GM10248 (cell line): Measurements from ENCODE around the gene PHLPP1.
"Not testable (repeated sequence)": the region's sequence is repeated elsewhere in the genome, so short reads cannot be mapped to it uniquely, and the experiment has no call there.

Experiments
- CTCF ChIA-PET: fragments of 300-600 bp; sonication (Branson Sonifier 250); formaldehyde crosslinking; extraction: SDS; loops from one replicate; lab custom pipeline; 2021; ENCODE audit warnings: antibody characterized with exemption; lab: Yijun Ruan, JAX
- POLR2A ChIA-PET: fragments of 350-650 bp; sonication (Branson Sonifier 250); formaldehyde crosslinking; extraction: SDS; loops from one replicate; lab custom pipeline; 2020; ENCODE audit warnings: antibody characterized with exemption; lab: Yijun Ruan, JAX
- DNase-seq: peaks from one replicate; pipeline ENCODE4 v3.0.0; 2012; ENCODE audit errors: extremely low spot score
- TF ChIP-seq, protein P1 (sequence below): IDR thresholded peaks from 2 replicates; pipeline ENCODE4 v1.5.1; 2012; ENCODE audit warnings: mild to moderate bottlenecking, low read depth; ENCODE audit errors: extremely low read depth, missing control alignments, control extremely low read depth

Gene PHLPP1

DNA sequence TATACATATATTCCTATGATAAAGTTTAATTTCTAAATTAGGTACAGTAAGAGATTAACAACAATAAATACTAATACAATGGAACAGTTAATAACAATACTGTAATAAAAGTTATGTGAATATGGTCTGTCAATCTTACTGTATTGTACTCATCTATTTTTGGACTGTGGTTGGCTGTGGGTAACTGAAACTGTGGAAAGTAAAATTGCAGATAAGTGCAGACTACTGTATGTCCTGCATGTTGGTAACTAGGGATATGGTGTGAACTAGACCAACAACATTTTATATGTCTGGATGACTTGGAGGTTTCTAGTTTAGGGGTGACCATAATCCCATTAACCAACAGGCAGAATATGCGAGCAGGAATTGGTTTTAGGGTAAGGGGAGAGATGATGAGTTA, 23.3 kb downstream of the PHLPP1 start:
- TF ChIP-seq, protein P1, sequence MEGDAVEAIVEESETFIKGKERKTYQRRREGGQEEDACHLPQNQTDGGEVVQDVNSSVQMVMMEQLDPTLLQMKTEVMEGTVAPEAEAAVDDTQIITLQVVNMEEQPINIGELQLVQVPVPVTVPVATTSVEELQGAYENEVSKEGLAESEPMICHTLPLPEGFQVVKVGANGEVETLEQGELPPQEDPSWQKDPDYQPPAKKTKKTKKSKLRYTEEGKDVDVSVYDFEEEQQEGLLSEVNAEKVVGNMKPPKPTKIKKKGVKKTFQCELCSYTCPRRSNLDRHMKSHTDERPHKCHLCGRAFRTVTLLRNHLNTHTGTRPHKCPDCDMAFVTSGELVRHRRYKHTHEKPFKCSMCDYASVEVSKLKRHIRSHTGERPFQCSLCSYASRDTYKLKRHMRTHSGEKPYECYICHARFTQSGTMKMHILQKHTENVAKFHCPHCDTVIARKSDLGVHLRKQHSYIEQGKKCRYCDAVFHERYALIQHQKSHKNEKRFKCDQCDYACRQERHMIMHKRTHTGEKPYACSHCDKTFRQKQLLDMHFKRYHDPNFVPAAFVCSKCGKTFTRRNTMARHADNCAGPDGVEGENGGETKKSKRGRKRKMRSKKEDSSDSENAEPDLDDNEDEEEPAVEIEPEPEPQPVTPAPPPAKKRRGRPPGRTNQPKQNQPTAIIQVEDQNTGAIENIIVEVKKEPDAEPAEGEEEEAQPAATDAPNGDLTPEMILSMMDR, result no peak
- POLR2A ChIA-PET, result no interaction called here
- DNase-seq, result no peak
- CTCF ChIA-PET, result no interaction called here

DNA sequence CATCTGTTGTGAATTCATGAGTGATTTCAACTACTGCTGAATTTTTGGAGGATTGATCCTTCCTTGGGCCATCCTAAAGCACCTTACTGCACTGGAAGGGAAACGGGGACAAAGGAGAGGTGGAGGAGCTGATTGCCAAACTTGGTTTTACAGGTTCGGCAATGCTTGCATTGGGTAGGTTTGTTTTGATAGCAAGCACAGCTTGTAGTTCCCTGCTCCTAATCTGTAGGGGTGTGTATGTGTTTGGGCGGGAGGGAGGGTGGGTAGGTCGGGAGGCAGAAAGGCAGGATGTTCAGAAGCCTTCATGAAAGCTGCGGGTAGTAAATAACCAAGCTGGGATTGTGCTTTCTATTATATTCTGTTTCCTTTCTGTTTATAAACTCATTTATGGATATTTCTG, 24.6 kb downstream of the PHLPP1 start:
- TF ChIP-seq, protein P1, result no peak
- DNase-seq, result no peak
- ChIA-PET CTCF (interaction anchor here (1.3 kb wide), 2 partner anchors 11 to 12 kb away, joined by 3 to 4 read pairs; no protein-coding TSS in a partner anchor), POLR2A (no interaction called here)

DNA sequence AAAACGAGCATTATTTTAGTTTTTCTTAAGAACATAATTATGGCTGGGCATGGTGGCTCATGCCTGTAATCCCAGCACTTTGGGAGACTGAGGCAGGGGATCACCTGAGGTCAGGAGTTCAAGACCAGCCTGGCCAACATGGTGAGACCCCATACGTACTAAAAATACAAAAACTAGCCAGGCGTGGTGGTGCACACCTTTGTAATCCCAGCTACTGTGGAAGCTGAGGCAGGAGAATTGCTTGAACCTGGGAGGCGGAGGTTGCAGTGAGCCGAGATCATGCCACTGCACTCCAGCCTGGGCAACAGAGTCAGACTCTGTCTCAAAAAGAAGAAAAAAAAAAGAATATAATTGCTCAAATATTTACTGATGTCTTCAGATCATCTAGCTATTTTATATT, 25.3 kb downstream of the PHLPP1 start:
- CTCF ChIA-PET, result interaction anchor here (1.3 kb wide), 2 partner anchors 10 to 12 kb away, joined by 3 to 4 read pairs; no protein-coding TSS in a partner anchor
- POLR2A ChIA-PET, DNase-seq: not testable (repeated sequence)

DNA sequence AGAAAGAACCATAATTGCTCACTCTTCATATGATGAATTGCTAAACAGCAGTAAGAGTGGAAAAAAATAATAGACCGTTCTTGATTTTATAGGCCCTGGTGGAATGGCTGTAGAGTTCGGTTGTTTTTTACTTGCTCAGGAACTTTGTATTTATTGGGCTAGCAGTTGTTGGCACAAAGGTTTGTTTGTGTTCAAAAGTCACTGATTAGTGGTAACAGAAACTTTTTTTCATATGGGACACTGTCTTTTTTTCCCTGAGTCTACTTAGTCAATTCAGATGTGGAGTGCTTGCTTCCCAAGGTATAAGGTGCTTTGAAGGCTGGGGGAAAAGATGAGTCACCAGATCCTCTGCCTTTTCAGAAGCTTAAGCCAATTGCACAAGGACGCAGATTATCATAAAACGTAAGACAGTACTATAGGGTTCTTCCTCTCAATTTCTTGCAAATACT, 25.8 kb downstream of the PHLPP1 start:
- no peak for DNase-seq
- TF ChIP-seq, protein P1, result no peak
- POLR2A ChIA-PET, result no interaction called here
- CTCF ChIA-PET, result interaction anchor here (1.3 to 1.4 kb wide), 2 partner anchors 11 to 16 kb away, joined by 3 read pairs; no protein-coding TSS in a partner anchor

DNA sequence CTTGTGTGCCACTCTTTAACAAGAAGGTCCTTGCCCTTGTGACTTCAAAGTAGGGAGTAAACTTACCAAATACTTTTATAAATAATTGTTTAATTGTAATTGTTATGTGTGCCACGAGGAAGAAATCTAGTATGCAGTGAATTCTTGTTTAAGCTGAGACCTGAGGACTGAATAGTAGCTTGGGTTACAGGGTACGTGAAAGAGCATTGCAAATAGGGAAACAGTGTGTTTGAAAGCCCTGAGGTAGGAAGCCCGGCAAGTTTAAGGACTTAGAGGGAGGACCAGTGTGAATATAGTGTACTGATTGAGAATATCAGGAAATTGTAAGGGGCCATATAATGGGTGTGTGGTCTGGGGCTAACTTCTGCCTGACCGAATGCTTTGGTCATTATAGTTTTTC, 26.2 kb downstream of the PHLPP1 start:
- ChIA-PET CTCF (interaction anchor here (1.4 kb wide), 1 partner anchor 16 kb away, joined by 3 read pairs; no protein-coding TSS in a partner anchor), POLR2A (no interaction called here)
- TF ChIP-seq, protein P1, result no peak

DNA sequence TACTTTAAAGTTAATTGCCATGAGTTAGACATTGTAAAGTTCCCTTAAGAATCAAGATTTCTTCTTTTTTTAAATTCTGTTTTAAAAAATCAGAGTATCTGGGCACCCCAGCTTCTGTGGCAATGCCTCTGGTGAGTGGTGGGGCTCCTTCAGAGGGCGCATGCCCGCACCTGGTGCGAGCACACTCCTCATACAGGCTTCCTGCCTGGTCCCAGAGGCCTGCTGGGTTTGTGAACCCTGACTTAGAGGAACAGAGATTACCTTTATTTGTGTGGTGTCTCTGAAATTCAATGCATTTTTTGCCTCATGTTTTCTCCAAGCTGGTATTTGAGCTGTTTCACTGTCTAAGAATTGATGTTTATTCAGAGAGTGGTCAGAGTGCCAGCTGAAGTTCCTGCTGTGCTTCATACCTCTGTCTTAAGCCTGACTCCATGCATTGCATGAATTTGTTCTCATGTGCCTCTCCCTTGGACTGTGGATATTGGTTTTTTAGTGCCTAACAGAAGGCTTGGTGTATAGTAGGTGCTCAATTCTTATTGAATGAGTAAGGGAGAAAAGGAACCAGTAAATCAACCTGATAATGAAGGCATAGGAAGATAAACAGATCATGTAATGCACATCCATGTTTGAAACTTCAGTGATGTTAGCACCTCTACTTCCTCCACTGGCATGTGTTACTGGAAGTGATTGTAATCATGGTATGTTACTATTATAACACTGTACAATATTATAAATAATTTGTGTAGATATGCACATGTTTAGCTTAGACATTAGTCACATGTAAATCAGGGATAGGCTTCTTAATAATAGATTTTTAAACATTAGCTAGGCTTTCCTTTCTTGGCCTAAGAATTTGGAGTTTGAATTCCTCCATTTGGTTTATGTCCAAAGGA, 29.0 kb downstream of the PHLPP1 start:
- ChIA-PET CTCF (interaction anchor here (0.8 to 1.2 kb wide), 4 partner anchors 9 to 171 kb away, joined by 3 to 6 read pairs (median 3); no protein-coding TSS in a partner anchor), POLR2A (no interaction called here)
- TF ChIP-seq, protein P1, result no peak
- peak; percentile 28 for DNase-seq

More for the DNA sequence above, 26.2 kb downstream of the PHLPP1 start:
- no peak for DNase-seq

DNA sequence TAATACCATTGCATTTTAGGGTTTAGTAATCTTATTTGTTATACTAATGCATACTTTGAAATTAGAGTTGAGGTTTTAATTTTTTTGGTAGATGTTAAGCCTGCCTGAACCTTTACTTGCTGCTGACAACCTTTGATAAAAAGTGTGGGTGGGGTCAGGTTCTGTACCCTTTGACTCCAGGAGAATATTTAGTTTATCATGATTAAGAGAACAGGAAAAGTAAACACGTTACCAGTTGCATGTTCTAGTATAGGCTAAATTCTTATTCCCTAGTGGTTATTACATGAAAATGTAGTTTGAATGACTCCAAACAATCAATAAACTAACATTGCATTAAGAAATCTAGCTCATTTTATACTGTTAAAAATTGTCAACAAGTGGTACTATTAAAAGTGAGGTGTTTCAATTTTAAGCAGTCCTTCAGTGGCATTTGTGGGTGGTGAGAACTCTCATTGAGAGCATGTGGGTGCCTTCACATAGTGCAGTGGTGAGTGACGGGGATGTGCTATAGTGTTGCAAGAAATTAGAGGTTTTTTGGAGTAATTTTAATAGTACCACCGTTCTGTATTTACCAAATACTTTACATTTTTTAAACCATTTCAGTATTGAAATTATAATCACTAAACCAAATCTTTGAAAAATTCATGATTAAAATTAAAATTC, 29.9 kb downstream of the PHLPP1 start:
- CTCF ChIA-PET, result interaction anchor here (0.8 to 1.2 kb wide), 4 partner anchors 8 to 172 kb away, joined by 3 to 6 read pairs (median 3); no protein-coding TSS in a partner anchor
- POLR2A ChIA-PET, result no interaction called here
- TF ChIP-seq, protein P1, result no peak
- DNase-seq, result peak; percentile 19
